ENCODE measurements around the gene KIF24.
"Not testable (repeated sequence)": the region's sequence is repeated elsewhere in the genome, so short reads cannot be mapped to it uniquely, and the experiment has no call there.

Gene KIF24

GRCh38 chr9:34352122-34352652, 23.1 kb upstream of the KIF24 start:
- H3K4ac ChIP-seq (ENCODE audit: low read depth, low read length); H3K9ac ChIP-seq (ENCODE audit: low read length); H4K8ac ChIP-seq (ENCODE audit: low read depth, low read length); DNase-seq; H3K79me2 ChIP-seq (ENCODE audit: control insufficient read depth, insufficient read depth, low read length, poor library complexity); H3K4me2 ChIP-seq (ENCODE audit: low read length); H4K12ac ChIP-seq (ENCODE audit: low read depth, low read length); H3K18ac ChIP-seq (ENCODE audit: low read length); H3K9me3 ChIP-seq (ENCODE audit: insufficient read depth, low read depth, low read length); H4K91ac ChIP-seq (ENCODE audit: low read depth, low read length); H3K23ac ChIP-seq (ENCODE audit: low read length); H3K27me3 ChIP-seq (ENCODE audit: insufficient read depth, low read length); H2AK5ac ChIP-seq (ENCODE audit: low read length); H2BK12ac ChIP-seq (ENCODE audit: low read length); H2BK120ac ChIP-seq (ENCODE audit: insufficient read depth, low read length, poor library complexity); H3K36me3 ChIP-seq (ENCODE audit: control insufficient read depth in 1 of 2, insufficient read depth in 2 of 2, low read length in 2 of 2); H3K79me1 ChIP-seq (ENCODE audit: low read length); H3K14ac ChIP-seq (ENCODE audit: low read length); H2BK5ac ChIP-seq (ENCODE audit: low read depth, low read length, poor library complexity); H3K4me1 ChIP-seq (ENCODE audit: control insufficient read depth in 1 of 2, insufficient read depth in 2 of 2, low read length in 2 of 2); H2AFZ ChIP-seq (ENCODE audit: insufficient read depth, low read length, poor library complexity); H3K27ac ChIP-seq (ENCODE audit: low read depth, low read length); H3K4me3 ChIP-seq (ENCODE audit: low read depth, low read length): not testable (repeated sequence)
- no CpG with 5 or more reads among the region's 7 CpGs for WGBS (ENCODE audit: extremely low coverage, insufficient coverage, insufficient read length)

- Histone ChIP-seq H3K4me1 (ENCODE audit: control insufficient read depth in 1 of 2, insufficient read depth in 2 of 2, low read length in 2 of 2) (no peaks in the 10 kb centered on the region), H2AK5ac (ENCODE audit: low read length) (no peak overlapping the region), H3K4ac (ENCODE audit: low read depth, low read length) (no peak overlapping the region), H3K79me1 (ENCODE audit: low read length) (no peaks in the 10 kb centered on the region), H3K27me3 (ENCODE audit: insufficient read depth, low read length) (no peaks in the 10 kb centered on the region), H3K18ac (ENCODE audit: low read length) (no peak overlapping the region), H3K79me2 (ENCODE audit: control insufficient read depth, insufficient read depth, low read length, poor library complexity) (no peaks in the 10 kb centered on the region), H2AFZ (ENCODE audit: insufficient read depth, low read length, poor library complexity) (no peak overlapping the region), H4K8ac (ENCODE audit: low read depth, low read length) (no peak overlapping the region), H3K14ac (ENCODE audit: low read length) (no peak overlapping the region), H2BK5ac (ENCODE audit: low read depth, low read length, poor library complexity) (no peak overlapping the region), H2BK12ac (ENCODE audit: low read length) (no peak overlapping the region), H3K4me2 (ENCODE audit: low read length) (no peak overlapping the region), H3K27ac (ENCODE audit: low read depth, low read length) (no peak overlapping the region), H2BK120ac (ENCODE audit: insufficient read depth, low read length, poor library complexity) (no peak overlapping the region), H3K9ac (ENCODE audit: low read length) (no peak overlapping the region), H3K36me3 (ENCODE audit: control insufficient read depth in 1 of 2, insufficient read depth in 2 of 2, low read length in 2 of 2) (peaks cover 0 to 3% of the 10 kb centered on the region in 2 experiments), H3K23ac (ENCODE audit: low read length) (no peak overlapping the region), H3K9me3 (ENCODE audit: insufficient read depth, low read depth, low read length) (no peaks in the 10 kb centered on the region), H4K12ac (ENCODE audit: low read depth, low read length) (no peak overlapping the region), H3K4me3 (ENCODE audit: low read depth, low read length) (no peak overlapping the region), H4K91ac (ENCODE audit: low read depth, low read length) (no peak overlapping the region)
- no peak for DNase-seq
- WGBS (ENCODE audit: extremely low coverage, insufficient coverage, insufficient read length) = no CpG with 5 or more reads among the region's 3 CpGs
Observed at GRCh38 chr9:34349324-34349723, 20.3 kb upstream of the KIF24 start.

GRCh38 chr9:34347800-34348158, 18.7 kb upstream of the KIF24 start:
- no peak overlapping the region for H3K9ac ChIP-seq (ENCODE audit: low read length)
- H3K9me3 ChIP-seq (ENCODE audit: insufficient read depth, low read depth, low read length) = no peaks in the 10 kb centered on the region
- no peaks in the 10 kb centered on the region for H3K79me2 ChIP-seq (ENCODE audit: control insufficient read depth, insufficient read depth, low read length, poor library complexity)
- H3K27me3 ChIP-seq (ENCODE audit: insufficient read depth, low read length) = no peaks in the 10 kb centered on the region
- H3K36me3 ChIP-seq (ENCODE audit: control insufficient read depth in 1 of 2, insufficient read depth in 2 of 2, low read length in 2 of 2) = peaks cover 5 to 8% of the 10 kb centered on the region in 2 experiments
- no peak overlapping the region for H4K12ac ChIP-seq (ENCODE audit: low read depth, low read length)
- H4K91ac ChIP-seq (ENCODE audit: low read depth, low read length) = no peak overlapping the region
- DNase-seq = no peak
- no peak overlapping the region for H3K27ac ChIP-seq (ENCODE audit: low read depth, low read length)
- H3K4me3 ChIP-seq (ENCODE audit: low read depth, low read length) = no peak overlapping the region
- no peak overlapping the region for H2BK120ac ChIP-seq (ENCODE audit: insufficient read depth, low read length, poor library complexity)
- H2BK5ac ChIP-seq (ENCODE audit: low read depth, low read length, poor library complexity) = no peak overlapping the region
- no peak overlapping the region for H3K23ac ChIP-seq (ENCODE audit: low read length)
- H3K18ac ChIP-seq (ENCODE audit: low read length) = no peak overlapping the region
- H2AK5ac ChIP-seq (ENCODE audit: low read length) = no peak overlapping the region
- H3K4ac ChIP-seq (ENCODE audit: low read depth, low read length) = no peak overlapping the region
- H3K79me1 ChIP-seq (ENCODE audit: low read length) = no peaks in the 10 kb centered on the region
- no peaks in the 10 kb centered on the region for H3K4me1 ChIP-seq (ENCODE audit: control insufficient read depth in 1 of 2, insufficient read depth in 2 of 2, low read length in 2 of 2)
- no peak overlapping the region for H2BK12ac ChIP-seq (ENCODE audit: low read length)
- H3K4me2 ChIP-seq (ENCODE audit: low read length) = no peak overlapping the region
- no peak overlapping the region for H4K8ac ChIP-seq (ENCODE audit: low read depth, low read length)
- H2AFZ ChIP-seq (ENCODE audit: insufficient read depth, low read length, poor library complexity) = no peak overlapping the region
- H3K14ac ChIP-seq (ENCODE audit: low read length) = no peak overlapping the region

- Histone ChIP-seq H2BK5ac (ENCODE audit: low read depth, low read length, poor library complexity) (no peak overlapping the region), H3K23ac (ENCODE audit: low read length) (no peak overlapping the region), H3K36me3 (ENCODE audit: control insufficient read depth in 1 of 2, insufficient read depth in 2 of 2, low read length in 2 of 2) (peaks cover 6 to 8% of the 10 kb centered on the region in 2 experiments), H3K79me2 (ENCODE audit: control insufficient read depth, insufficient read depth, low read length, poor library complexity) (no peaks in the 10 kb centered on the region), H3K9ac (ENCODE audit: low read length) (peak overlapping the region; percentile 32), H2BK120ac (ENCODE audit: insufficient read depth, low read length, poor library complexity) (no peak overlapping the region), H3K9me3 (ENCODE audit: insufficient read depth, low read depth, low read length) (no peaks in the 10 kb centered on the region), H3K27ac (ENCODE audit: low read depth, low read length) (no peak overlapping the region), H3K4me2 (ENCODE audit: low read length) (no peak overlapping the region), H3K14ac (ENCODE audit: low read length) (no peak overlapping the region), H3K18ac (ENCODE audit: low read length) (no peak overlapping the region), H3K4me1 (ENCODE audit: control insufficient read depth in 1 of 2, insufficient read depth in 2 of 2, low read length in 2 of 2) (no peaks in the 10 kb centered on the region), H2BK12ac (ENCODE audit: low read length) (no peak overlapping the region), H3K27me3 (ENCODE audit: insufficient read depth, low read length) (no peaks in the 10 kb centered on the region), H2AFZ (ENCODE audit: insufficient read depth, low read length, poor library complexity) (no peak overlapping the region), H4K91ac (ENCODE audit: low read depth, low read length) (no peak overlapping the region), H3K79me1 (ENCODE audit: low read length) (no peaks in the 10 kb centered on the region), H3K4ac (ENCODE audit: low read depth, low read length) (no peak overlapping the region), H3K4me3 (ENCODE audit: low read depth, low read length) (no peak overlapping the region), H4K8ac (ENCODE audit: low read depth, low read length) (no peak overlapping the region), H2AK5ac (ENCODE audit: low read length) (no peak overlapping the region), H4K12ac (ENCODE audit: low read depth, low read length) (no peak overlapping the region)
- no peak for DNase-seq
- WGBS (ENCODE audit: extremely low coverage, insufficient coverage, insufficient read length) = no CpG with 5 or more reads among the region's 15 CpGs
Observed at GRCh38 chr9:34346873-34347799, 18.1 kb upstream of the KIF24 start.
